ENCODE results near the gene A3GALT2.

Gene A3GALT2

DNA sequence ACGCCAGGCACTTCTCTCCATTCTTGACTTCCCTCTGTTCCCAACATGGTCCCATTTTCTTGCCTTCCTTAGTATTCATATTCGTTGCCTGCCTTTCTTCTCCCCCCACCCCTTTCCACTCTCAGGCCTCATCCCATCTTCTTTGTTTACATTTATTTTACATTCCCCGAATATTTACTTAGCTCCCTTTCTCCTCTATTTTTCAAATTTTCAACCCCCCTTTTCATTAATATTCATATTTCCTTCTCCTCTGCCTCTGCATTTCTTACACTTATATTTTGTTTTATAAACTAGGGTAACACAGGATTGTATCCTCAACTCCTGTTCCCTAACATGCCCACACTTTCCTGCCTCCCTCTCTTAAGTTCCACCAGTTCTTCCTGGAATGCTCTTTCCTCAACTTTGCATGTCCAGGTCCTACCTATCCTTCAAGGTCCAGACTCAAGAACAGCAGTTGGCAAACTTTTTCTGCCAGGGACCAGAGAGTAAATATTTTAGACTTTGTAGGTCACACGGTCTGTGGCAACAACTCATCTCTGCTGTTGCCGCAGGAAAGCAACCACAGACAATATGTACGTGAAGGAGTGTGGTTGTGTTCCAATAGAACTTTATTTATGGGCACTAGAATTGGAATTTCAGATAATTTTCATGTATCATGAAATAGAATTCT is 29.8 kb upstream of the A3GALT2 start:
- peak; percentile 21 for DNase-seq (ENCODE audit: low read depth)

DNA sequence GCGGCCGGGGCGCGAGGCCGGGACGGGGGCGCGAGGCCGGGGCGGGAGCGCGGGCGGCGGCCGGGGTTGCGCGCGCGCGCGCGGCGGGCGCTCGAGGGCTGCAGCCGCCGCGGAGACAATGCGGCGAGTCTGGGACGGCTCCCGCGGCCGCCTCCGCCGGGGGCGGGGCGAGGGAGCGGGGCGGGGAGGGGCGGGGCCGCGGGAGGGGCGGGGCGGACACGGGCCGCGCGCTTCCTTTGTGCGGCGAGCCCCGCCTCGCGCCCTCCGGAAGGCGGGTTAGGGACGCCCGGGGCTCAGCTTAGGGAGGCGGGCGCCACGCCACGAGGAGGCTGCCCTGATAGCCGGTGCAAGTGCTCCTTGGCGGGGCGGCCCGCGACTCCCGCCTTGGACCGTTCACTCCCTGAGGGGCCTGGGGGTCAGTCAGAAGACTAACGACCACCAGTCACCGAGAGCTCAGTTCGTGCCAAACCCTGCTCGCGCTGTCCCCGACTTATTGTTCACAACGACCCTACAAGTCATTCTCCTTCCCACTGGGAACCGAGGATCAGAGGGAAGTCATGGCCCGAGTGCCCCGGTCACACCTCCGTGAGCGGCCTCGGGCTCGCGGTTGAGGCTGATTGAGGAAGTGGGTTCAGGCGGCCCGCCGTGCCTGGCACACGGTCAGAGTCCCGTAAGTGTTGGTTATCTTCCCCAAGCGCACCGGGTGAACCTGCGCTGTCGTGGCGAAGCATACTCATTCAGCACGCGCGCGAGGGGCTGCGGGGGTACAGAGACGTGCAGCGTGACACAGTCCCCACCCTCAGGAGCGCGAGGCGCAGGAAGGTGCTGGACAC is 29.1 kb upstream of the A3GALT2 start:
- peak; percentile 80 for DNase-seq (ENCODE audit: low read depth)

DNA sequence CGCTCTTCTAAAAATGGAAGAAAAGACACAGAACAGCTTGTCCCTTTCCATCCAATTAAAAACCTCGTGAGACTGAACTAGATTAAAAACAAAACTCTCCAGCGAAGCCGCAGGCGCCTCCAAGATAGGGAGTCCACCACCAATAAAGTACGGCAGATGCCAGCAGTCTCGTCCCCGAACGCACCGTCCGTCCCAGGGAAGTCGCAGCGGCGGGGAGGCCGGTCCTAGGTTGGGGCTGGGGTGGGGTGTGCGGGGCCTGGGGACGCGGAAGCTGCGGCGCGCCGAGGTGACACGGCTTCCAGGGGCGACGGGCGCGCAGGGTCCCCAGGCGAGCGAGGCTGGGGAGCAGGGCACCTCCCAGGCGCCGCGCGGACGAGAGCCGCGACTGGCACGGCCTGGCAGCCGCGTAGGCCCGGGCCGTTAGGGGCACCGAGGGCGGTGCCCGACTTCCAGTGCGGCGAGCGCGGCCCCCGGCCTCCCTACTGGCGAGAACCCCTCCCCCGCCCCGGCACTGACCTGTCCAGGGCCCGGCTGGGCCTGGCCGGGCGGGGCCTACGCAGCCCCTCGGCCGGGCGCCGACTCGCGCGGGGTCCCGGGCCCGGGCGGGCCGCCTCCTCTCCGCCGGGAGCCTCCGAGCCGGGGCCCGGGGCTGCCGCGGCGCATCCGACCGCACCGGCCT is 28.3 kb upstream of the A3GALT2 start:
- peak; percentile 67 for DNase-seq (ENCODE audit: low read depth)

DNA sequence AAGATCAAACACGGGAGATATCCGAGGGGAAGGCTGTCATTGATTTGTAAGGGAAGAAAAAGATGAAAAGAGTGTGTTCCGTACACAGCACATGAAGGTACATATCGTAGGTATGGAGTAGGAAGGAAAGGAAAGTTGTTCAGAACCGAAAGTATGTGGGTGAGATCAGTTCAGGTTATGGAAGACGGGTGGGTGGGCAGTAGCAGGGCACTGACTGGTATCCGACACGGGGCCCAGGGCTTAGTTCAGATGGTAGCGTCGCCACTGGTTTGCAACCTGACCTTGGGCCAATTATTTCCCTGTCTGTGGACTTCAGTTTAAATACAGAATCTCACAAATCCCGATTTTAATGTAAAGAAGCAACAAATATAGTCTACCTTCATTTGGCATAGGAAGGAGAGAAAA is 27.8 kb upstream of the A3GALT2 start:
- DNase-seq (ENCODE audit: low read depth), result peak; percentile 40

- DNase-seq (ENCODE audit: low read depth), result peak; percentile 56
Measured at GRCh38 chr1:33348194-33348593, 27.3 kb upstream of the A3GALT2 start.

DNA sequence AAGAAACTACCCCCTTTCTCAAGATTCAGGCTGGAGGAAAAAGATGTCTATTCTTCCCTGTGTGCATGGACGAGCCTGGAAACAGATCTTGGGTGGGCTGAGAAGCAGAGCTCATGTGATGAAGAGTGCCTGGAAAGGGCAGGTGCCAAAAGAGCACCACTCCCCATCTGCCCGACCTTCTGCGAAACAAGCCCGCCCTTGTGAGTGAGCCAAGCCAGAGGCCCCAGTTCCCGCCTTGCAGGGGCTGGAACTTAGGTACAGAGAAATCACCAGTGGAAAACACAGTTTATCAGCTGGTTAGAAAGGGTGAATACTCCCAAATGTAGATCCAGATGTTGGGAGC is 26.7 kb upstream of the A3GALT2 start:
- peak; percentile 64 for DNase-seq (ENCODE audit: low read depth)

GRCh38 chr1:33346927-33347649 is 26.2 kb upstream of the A3GALT2 start:
- peak; percentile 96 for DNase-seq (ENCODE audit: low read depth)

DNA sequence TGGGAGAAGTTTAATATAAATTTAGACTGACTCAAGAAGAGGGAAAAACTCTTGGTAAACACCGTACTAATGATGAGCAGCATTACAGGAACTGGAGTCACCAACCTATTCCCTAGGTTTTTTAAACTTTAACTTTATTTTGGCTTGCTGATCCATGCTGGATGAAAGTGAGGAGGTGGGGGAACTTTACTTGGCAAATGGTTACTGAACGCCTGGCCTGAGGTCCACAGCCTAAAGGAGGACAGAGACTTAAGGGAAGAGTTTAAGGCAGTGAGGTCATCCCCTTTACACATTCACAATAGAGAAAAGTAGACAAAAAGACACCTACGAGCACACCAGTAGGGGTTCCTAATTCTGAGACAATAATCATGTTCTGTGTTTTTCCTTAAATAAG is 25.6 kb upstream of the A3GALT2 start:
- no peak for DNase-seq (ENCODE audit: low read depth)

DNA sequence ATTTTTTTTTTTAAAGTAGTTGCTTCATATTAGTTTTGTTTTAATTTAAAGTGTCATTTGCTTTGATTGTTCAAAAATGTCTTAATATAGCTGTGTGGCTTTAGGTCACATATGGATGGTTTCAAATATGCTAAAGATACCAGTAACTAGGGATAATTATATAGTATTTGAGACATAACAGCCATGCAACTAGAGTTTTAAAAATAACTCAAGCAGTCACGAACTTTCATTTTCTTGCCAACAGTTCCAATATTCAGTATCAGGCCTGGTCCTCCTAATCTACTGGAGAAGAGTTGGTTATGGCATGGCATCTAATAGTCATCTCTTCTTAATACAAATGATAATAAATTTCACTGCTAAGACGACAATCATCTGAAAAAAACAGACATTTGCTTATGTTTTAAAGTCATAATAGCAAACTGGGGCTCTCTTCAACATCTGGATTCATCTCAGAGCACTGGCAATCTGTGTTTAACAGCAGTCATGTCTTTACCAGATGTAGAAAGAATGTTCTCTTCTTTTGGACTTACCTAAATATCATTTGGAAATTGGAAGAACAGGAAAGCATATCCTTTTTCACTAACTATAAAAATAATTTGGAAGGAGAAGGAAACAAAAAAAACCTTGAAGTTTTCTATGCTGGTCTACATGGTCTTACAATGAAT is 24.1 kb upstream of the A3GALT2 start:
- DNase-seq (ENCODE audit: low read depth), result peak; percentile 15

DNA sequence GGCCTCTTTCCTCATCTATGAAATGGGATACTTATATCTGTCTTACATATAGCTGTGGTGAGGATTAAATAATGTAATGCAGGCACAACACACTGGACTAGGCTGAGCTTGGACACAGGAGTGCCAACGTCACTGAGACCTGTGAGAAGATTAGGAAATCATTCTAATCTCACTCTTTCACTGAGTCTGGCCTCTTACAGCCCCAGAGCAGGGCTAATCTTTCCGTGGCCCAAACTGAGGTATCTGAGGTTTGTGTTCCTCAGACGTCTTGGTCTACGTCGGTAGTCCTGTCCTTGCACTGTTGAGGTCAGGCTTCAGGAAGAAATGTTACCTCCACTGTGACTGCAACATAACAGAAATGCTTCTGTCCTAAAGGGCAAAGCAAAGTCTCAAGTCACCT is 22.6 kb upstream of the A3GALT2 start:
- DNase-seq (ENCODE audit: low read depth), result peak; percentile 89

DNA sequence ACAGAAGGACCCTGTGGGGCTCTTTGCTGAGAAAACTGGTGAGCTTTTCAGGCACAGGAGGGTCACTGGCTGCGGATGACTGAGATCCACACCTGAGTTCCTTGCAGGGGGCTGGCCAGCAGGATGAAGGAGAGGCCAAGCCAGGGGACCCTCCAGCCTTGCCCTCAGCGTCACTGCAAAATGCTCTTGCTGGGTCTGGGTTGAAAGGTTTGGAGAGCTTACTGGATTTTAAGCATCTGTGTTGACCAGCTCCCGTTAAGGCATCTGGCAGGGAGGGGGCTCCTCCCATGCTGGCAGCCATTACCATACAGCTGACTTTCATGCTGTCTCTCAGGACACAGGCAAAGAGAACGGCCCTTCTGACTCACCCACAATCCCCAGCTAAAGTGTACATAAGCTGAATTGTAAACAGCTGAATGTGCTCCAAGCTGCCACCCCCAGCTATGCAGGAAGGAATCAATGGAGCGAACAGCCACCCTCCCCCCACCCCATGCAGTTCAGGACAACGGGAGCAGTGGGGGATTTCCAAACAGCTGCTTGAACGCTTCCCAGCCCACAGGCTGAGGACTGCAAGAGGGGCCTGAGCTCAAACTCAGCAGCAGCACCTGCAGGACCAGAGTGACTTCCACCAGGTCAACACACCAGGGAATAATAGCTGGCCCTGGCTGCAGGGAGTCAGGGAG is 21.3 kb upstream of the A3GALT2 start:
- DNase-seq (ENCODE audit: low read depth), result peak; percentile 99

DNA sequence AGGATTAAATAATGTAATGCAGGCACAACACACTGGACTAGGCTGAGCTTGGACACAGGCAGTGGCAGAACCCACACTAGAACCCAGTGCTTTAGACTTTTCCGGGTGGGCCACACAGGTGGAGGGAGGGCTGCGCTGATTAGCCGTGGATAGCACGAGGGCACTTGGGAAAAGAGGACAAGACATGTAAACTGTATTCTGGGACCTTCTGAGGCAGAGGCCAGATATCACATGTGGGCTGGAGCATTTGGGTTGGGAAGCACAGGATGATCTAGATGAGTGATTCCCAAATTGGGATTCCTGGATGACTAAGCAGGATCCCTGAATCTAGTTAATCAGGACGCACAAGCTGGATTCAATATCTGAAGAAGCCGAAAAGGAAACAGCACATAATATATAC is 20.3 kb upstream of the A3GALT2 start:
- DNase-seq (ENCODE audit: low read depth), result peak; percentile 15

DNA sequence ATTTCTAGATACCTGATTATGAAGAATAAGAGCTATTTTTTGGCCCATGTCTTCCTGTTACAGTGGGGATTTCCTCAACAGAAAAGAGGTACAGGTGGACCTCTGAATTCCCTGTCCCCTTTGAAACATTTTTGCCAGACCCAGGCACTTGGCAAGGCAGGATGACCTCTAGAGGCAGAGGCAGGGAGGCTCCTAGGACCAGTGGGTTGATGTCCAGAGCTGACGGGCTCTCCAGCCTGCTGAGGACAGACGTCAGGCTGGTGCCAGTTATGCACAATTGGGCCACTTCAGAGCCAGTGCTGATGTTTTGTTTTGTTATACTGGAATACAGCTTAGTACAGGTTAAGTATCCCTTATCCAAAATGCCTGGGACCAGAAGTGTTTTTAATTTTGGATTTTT is 18.5 kb upstream of the A3GALT2 start:
- DNase-seq (ENCODE audit: low read depth), result peak; percentile 53

GRCh38 chr1:33338440-33339211 is 17.7 kb upstream of the A3GALT2 start:
- peak; percentile 99 for DNase-seq (ENCODE audit: low read depth)

- peak; percentile 82 for DNase-seq (ENCODE audit: low read depth)
Measured at GRCh38 chr1:33338048-33338439, 17.1 kb upstream of the A3GALT2 start.

DNA sequence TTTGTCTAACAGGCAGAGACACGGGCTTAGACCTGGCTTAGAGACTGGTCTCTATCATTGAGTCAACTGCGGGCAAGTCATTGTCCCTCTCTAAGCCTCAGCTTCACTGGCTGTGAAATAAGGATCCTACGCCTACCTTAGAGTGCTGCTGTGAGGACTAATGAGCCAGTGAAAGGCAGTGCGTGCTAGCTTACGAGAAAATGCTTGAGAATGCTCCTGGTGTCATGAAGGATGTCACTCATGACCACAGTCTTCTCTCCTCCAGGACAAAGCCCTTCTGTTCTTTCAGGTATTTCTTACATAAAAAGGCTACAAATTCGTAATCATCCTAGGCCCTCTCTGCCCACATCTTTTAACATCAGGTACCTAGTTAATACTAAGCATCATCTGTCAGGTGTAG is 16.5 kb upstream of the A3GALT2 start:
- DNase-seq (ENCODE audit: low read depth), result peak; percentile 11

DNA sequence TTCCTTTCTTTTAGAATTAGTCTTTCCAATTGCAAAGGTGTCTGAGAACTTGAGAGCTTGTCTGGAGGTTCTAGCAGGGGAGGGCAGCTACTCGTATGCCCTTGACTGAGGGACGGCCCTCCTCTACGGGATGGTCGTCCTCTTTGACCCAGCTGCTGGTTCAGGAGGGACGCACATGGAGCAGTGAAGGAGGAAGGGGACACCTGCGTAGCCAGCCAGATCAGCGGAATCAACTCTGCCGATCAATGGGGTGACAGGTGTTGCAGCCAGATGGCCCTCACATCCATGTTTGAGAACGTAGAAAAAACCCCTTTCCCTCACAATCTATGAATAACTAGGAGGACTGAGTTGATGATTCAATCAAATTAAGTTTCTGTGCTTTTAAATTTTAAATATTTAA is 15.7 kb upstream of the A3GALT2 start:
- no peak for DNase-seq (ENCODE audit: low read depth)

GRCh38 chr1:33335020-33335419 is 14.1 kb upstream of the A3GALT2 start:
- DNase-seq (ENCODE audit: low read depth), result peak; percentile 38

DNA sequence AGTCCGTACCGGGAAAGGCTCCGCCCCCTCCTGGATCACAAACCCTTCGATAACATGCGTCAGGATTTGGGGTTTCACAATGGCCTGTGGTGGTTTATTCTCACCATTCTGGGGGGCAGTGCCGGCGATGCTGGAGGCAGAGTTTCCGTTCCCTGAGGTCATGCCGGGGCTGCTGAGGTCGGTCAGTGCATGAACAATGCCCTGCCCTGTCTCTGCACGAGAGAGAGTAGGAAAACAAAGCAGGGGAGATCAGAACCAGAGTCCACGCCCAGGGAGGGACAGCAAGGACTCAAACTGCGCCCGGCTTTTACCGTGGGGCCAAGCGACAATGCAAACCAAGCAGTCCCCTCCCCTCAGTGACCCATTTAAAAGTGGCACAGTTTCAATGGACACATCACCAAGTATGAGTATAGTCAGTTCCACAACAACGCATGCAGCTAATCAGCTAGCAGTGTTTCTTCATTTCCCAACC is 13.2 kb upstream of the A3GALT2 start:
- peak; percentile 94 for DNase-seq (ENCODE audit: low read depth)

GRCh38 chr1:33332881-33333280 is 12.0 kb upstream of the A3GALT2 start:
- DNase-seq (ENCODE audit: low read depth), result peak; percentile 30
